ENCODE data around the gene AFP.

The AFP gene

DNA sequence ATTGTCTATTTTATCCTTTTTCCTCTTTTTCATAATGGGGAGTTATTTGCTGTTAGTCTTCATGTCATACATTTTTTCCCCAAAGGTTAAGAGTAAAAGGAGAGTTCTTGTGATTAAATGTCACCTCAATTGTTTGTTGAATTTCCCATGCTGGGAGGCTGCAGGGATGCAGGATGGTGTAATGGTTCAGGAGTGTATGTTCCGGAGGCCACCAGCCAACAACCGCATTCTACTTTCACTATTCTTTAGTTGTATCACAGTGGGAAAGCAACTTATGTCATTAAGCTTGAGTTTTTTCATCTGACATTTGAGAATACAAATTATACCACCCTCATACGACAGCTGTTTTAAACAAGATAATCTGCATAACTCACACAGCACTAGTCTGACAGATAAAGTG, 15.4 kb downstream of the AFP start:
- no peaks in the 10 kb centered on the region for H3K9me3 ChIP-seq (ENCODE audit: severe bottlenecking)
- H3K27me3 ChIP-seq (ENCODE audit: insufficient read depth, low read depth, severe bottlenecking) = no peaks in the 10 kb centered on the region
- H3K27ac ChIP-seq = no peak overlapping the region
- no peaks in the 10 kb centered on the region for H3K36me3 ChIP-seq
- no peak overlapping the region for H3K4me3 ChIP-seq (ENCODE audit: low read depth, low read length)
- no peak for DNase-seq
- TF ChIP-seq, protein P1, sequence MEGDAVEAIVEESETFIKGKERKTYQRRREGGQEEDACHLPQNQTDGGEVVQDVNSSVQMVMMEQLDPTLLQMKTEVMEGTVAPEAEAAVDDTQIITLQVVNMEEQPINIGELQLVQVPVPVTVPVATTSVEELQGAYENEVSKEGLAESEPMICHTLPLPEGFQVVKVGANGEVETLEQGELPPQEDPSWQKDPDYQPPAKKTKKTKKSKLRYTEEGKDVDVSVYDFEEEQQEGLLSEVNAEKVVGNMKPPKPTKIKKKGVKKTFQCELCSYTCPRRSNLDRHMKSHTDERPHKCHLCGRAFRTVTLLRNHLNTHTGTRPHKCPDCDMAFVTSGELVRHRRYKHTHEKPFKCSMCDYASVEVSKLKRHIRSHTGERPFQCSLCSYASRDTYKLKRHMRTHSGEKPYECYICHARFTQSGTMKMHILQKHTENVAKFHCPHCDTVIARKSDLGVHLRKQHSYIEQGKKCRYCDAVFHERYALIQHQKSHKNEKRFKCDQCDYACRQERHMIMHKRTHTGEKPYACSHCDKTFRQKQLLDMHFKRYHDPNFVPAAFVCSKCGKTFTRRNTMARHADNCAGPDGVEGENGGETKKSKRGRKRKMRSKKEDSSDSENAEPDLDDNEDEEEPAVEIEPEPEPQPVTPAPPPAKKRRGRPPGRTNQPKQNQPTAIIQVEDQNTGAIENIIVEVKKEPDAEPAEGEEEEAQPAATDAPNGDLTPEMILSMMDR (IDR thresholded peaks at IDR 0.05; ENCODE audit: low read depth, low read length) = no peak

DNA sequence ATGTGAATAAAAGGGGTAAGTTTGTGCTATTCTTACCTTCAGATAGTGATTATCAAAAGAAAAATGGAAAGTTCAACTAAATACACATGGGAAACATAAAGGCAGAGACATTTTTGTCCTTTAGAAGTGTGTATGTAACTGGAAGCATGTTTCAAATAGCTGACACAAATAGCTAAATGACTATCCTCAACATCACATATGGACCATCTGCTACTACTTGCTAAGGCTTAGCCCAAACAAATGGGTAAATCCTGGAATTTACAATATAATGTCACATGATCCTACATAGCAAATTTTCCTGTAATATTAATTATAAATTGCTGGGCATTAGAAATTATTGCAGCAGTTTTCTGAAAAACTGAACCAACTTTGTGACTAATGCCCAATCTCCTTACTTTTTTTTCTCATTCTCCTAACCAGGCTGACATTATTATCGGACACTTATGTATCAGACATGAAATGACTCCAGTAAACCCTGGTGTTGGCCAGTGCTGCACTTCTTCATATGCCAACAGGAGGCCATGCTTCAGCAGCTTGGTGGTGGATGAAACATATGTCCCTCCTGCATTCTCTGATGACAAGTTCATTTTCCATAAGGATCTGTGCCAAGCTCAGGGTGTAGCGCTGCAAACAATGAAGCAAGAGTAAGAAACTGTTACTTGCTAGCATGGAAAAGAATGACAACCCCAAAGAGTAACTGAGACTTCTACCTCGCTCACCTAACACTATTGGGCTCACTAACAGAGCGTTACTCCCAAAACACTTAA, 16.1 kb downstream of the AFP start:
- Histone ChIP-seq H3K4me3 (ENCODE audit: low read depth, low read length) (no peak overlapping the region), H3K27ac (no peak overlapping the region), H3K27me3 (ENCODE audit: insufficient read depth, low read depth, severe bottlenecking) (no peaks in the 10 kb centered on the region), H3K9me3 (ENCODE audit: severe bottlenecking) (no peaks in the 10 kb centered on the region), H3K36me3 (no peaks in the 10 kb centered on the region)
- TF ChIP-seq, protein P1 (IDR thresholded peaks at IDR 0.05; ENCODE audit: low read depth, low read length) = no peak
- no peak for DNase-seq

DNA sequence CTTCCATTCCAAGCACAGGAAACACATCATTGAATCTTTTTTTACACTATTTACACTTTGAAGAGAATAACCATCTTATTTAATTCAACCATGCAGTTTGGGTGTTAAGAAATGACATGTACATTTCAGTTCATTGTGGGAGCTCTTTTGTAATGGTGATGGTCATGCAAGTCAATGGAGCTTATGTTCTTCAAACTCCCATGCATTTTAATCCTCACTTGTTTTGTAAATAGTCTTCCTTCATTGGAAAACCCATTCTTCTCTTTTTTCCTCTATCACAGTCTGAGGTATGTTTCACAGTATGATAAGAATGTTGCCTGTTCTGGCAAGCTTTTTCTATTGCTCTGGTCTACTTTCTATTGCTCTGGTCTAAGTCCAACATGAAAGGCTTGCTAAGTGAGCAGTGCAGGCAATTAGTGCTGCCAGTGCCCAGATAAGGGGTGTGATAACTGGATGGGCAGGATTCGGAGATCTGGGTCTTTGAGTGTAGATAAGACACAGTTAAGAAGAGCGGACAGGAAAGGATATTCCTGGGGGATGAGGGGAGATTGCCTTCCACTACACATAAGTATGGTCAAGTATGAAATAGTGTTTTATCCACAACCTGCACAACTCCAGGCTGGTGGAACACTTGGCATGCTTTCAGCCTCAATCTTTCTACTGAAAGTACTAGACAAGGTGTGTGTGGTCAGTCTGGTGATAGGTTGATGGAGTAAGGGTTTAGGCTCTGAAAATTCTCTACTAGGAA, 17.1 kb downstream of the AFP start:
- TF ChIP-seq, protein P1 (IDR thresholded peaks at IDR 0.05; ENCODE audit: low read depth, low read length) = no peak
- Histone ChIP-seq H3K4me3 (ENCODE audit: low read depth, low read length) (no peak overlapping the region), H3K9me3 (ENCODE audit: severe bottlenecking) (no peaks in the 10 kb centered on the region), H3K27ac (no peak overlapping the region), H3K36me3 (no peaks in the 10 kb centered on the region), H3K27me3 (ENCODE audit: insufficient read depth, low read depth, severe bottlenecking) (no peaks in the 10 kb centered on the region)
- DNase-seq = no peak

DNA sequence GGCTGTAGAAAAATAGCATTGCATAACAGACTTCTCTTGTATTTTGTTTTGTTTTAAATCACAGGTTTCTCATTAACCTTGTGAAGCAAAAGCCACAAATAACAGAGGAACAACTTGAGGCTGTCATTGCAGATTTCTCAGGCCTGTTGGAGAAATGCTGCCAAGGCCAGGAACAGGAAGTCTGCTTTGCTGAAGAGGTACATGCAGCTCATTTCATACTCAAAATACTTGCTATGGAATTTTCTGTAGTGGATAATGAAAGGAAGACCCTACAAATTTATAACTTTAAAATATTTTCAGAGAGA, 17.6 kb downstream of the AFP start:
- no peaks in the 10 kb centered on the region for H3K27me3 ChIP-seq (ENCODE audit: insufficient read depth, low read depth, severe bottlenecking)
- no peaks in the 10 kb centered on the region for H3K36me3 ChIP-seq
- no peak overlapping the region for H3K27ac ChIP-seq
- TF ChIP-seq, protein P1 (IDR thresholded peaks at IDR 0.05; ENCODE audit: low read depth, low read length) = no peak
- H3K9me3 ChIP-seq (ENCODE audit: severe bottlenecking) = no peaks in the 10 kb centered on the region
- DNase-seq = no peak
- no peak overlapping the region for H3K4me3 ChIP-seq (ENCODE audit: low read depth, low read length)

DNA sequence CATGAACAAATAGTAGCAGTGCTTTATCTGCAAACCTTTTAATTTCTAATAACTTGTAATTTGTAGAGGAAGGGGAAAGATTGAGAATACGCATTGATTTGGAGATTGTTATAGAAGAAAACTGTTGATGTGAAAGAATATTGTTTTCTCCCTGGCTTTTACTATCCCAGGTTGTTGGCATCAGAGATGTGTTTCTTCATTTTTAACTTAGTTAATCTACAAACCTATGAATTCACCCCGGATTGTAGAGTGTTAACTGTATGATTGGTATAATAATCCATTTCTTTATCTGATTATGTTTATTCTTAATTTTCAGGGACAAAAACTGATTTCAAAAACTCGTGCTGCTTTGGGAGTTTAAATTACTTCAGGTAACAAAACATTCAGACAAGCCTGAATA, 18.9 kb downstream of the AFP start:
- TF ChIP-seq, protein P1 (IDR thresholded peaks at IDR 0.05; ENCODE audit: low read depth, low read length) = no peak
- no peak overlapping the region for H3K4me3 ChIP-seq (ENCODE audit: low read depth, low read length)
- H3K36me3 ChIP-seq = no peaks in the 10 kb centered on the region
- H3K9me3 ChIP-seq (ENCODE audit: severe bottlenecking) = no peaks in the 10 kb centered on the region
- no peaks in the 10 kb centered on the region for H3K27me3 ChIP-seq (ENCODE audit: insufficient read depth, low read depth, severe bottlenecking)
- DNase-seq = no peak
- H3K27ac ChIP-seq = no peak overlapping the region

Measured in WERI-Rb-1 (cell line).